HG02588 (cell line): Measurements from ENCODE around the gene SPAG4.

ENCODE experiments used
- ATAC-seq: cut with Tn5 transposase; IDR thresholded peaks from one replicate; pipeline ENCODE4 v1.9.1; 2021; ENCODE audit warnings: mild to moderate bottlenecking, moderate library complexity; ENCODE audit not compliant: unreplicated experiment

The SPAG4 gene

DNA sequence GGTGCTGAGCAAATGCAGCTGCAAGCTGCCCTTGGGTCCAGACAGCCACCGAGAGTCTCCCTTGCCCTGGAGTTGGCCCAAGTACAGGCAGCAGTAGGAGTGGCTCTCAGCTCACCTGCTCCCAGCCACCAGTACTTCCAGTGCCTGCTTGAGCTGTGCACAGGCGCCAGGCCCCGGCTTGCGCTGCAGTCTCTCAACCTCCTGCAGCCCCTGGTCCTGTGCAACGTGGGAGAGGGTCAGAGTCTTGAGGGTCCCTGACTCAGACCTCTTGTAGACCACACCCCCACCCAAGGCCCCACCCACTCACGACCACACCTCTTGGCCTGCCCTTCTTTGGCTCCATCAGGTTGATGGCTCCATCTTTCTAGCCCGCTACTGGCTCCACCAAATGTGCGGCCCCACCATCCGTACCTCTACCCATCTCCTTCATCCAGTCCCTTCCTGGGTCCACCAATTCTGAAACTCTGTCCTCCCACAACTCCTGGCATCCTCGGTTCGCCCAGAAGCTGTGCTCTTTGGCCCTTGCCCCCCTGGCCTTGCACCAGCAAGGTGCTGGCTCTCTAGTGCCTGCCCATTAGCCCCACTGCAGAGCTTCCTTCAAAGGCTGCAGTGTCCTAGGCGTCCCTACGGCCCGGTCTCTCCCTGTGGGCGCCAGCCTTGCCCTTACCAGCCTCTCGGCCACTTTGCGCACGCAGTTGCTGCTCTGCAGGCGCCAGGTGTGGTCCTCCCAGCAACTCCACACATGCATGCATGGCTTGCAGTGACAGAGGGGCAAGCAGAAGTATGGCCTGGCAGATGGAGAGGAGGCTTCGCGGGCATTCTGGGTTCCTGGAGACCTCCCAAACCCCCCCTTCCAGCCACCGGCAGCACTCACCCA is 16.5 kb upstream of the SPAG4 start:
- ATAC-seq: no peak

DNA sequence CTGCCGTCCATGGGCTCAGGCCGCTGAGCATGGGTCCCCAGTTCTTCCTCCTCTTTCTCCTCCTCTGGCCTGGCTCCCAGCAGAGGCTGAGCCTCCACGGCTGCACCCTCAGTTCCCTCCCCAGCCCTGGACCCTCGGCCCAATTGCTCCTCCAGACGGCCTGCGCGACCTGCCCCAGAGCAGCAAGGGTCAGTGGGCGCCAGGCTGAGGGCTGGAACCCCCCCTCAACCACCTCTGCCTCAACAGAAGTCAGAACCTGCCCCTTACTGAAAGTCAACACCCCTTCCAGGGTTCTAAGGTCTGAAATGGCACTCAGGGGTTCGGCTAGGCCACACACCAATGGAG is 15.9 kb upstream of the SPAG4 start:
- ATAC-seq: no peak

DNA sequence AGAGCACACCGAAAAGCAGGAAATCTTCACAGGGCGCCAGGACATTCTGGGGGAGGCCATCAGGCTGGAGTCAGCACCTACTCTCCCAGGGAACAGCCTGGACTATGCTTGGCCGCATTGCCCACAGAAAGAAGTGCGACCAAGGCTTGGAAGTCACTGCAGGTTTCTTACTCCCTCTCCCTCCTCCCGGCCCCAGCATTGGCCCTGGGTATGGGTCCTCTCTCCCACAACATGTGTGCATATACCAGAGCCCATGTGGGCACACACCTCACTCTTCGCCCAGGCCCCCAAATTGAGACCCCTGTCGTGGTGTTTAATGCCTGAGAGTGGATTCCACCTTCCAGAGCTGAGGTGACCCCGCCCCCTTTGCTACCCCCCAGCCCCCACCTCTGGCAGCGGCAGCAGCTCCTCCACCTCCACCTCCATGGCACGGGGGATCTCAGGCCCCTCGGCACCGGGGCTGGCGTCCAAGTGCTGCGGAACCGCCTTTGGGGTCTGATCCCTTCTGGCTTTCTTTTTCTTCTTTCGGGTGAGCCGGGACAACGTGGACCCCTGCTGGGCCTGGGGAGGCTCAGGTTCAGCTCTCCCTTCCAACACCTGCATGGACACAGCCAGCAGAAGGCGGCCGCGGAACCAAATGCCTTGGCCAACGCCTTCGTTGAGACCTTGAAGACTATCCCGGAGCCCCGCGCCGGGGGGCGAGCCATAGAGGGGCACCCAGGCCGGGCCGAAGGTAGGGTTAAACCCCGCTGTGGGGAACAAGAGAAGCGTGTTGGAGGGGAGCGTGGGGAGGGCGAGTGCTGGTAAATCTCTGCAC is 15.2 kb upstream of the SPAG4 start:
- no peak for ATAC-seq

DNA sequence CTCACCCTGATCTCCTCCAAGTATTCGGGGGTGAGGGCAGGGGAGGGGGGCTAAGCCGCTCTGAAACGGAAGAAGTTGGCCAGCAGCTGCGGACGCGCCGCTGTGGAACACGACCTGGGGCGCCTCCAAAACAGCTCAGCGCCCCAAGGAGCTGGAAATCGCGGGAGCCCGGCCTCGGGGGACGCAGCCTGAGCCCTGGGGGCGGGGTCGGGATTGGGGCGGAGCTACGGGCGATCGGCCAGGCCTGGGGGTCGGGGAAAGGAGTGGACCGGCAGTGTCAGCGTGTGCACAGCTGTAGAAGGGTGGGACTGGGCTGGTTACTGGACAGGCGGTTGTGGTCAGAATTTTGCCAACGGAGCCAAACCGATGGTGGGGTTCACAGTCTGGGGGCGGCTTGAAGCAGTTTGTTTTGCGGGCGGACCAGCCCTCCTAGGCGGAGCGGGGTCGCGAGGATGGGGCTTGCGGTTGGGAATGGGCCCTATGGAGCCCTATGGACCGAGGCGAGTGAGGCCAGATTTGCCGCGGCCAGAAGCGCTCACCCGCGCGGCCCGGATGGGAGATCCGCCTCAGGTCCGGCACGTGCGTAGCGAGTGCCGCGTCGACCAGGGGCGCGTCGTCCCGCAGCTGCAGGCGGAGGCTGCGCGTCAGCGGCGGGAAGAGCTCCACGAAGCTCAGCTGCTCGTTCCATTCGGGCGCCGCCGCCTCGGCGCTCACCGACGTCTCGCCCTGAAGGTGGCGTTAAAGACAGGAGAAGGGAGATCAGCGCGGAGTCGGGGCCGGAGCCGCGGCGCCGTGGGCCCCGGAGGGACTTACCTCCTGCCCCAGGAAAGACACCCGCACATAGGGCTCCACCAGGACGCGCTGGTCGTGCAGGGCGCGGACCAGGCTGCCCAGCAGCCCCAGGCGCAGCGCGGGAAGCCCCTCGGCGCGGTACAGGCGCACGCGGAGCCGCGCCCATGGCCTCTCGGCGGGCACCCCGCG is 14.3 kb upstream of the SPAG4 start:
- no peak for ATAC-seq

DNA sequence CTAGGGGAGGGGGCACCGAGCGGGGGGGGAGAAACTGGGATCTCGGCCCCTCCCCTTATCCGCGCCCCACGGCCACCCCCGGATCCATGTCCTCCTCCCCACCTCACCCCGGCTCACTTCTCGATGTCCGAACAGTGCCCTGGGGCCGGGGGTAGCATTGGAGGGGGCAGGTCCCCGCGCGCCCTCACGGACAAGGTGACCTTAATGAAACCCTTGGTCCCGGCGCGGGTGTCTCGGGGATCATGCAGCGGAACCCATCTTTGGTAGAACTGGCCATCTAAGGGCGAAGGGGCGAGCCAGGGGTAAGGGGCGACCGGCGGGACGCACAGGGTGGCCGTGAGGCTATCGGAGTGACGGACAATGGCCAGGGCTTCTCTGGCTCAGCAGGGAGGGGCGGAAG is 13.6 kb upstream of the SPAG4 start:
- no peak for ATAC-seq

DNA sequence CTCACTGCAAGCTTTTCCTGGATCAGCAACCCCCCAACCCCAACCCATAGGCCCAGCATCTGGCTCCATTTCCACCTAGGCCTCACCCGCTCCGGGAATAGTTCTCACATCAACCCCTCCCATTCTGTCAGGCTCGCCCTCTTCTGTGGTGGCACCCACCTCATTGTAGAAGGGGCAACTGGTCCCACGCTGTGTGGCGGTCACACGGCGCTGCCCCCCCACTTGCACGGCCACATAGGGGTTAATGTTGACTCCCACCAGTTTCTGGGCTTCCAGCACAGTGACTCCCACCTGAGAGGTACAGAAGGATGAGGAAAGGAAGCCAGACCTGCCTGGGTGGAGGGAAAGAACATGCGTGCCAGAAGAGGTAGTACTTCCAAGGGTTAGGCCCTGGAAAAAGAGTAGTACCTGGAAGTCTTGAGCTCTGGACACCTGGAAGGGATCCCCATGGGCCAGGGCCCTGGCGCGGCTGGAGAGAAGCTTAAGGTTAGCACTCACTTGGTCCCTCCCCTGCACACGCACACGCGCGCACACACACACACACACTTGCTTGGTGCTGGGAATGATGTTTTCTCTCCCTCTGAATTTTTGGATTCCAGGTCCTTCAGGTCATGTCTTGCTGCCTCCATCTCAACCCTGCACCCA is 12.7 kb upstream of the SPAG4 start:
- ATAC-seq: no peak

DNA sequence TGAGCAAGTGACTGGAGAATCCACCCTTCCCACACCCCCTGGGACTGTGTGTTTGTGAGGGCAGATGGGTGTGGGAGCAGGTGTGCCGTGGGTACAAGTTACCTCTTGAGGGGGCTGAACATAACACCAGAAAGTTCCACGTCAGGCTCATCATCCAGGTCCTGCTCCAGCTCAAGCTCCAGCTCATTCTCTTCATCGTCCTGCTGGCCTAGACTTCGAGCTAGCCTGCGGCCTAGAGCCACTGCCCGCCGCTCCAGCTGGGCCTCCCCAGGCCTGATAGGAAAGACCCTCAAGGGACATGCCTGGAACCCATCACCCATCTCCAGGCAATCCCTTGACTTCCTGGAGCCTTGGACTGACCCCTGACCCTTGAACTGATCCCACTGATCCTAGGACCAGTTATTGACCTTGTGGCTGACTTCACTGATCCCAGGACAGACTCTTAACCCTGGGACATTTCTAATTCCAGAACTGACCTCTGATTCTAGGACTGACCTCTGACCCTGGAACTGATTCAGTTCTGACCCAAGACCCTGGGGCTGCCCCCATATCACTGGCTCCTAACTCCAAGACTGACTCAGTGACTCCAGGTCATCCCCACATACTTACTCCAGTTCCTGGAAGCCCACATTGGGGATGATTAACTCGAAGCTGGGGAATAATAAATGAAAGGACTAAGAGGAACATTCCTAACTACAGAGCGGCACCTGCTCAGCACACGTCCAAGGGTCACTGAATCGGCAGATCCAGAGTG is 11.8 kb upstream of the SPAG4 start:
- ATAC-seq: no peak

DNA sequence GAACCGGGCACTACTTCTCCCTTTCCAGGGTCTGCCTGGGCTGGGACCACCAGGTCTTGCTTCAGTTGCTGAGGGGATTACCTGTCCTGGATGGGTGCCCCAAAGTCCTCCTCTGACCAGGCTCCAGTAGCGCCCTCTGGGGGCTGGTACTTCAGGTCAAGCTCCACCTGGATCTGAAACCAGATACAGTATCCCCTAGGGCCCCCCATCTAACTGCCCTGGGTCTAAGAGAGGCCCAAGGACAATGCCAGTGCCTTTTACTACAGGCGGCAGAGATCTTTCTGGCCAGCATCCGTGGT is 11.2 kb upstream of the SPAG4 start:
- no peak for ATAC-seq

DNA sequence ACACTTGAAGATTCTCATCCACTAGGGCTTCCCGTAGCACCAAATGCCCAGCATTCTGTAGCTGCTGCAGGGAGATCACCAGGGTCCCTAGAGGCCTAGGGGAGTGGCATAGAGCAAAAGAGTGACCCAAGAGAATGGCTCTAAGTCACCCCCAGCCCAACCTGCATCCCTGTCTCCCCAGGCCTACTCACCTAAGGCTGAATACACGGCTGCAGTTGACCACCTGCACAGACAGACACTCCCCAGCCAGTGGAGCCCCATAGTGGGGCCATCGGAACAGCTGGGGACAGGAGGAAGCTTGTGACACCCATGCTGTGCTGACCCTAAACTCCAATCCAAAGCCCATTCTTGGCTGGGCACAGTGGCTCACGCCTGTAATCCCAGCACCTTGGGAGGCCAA is 9.5 kb upstream of the SPAG4 start:
- ATAC-seq: no peak

DNA sequence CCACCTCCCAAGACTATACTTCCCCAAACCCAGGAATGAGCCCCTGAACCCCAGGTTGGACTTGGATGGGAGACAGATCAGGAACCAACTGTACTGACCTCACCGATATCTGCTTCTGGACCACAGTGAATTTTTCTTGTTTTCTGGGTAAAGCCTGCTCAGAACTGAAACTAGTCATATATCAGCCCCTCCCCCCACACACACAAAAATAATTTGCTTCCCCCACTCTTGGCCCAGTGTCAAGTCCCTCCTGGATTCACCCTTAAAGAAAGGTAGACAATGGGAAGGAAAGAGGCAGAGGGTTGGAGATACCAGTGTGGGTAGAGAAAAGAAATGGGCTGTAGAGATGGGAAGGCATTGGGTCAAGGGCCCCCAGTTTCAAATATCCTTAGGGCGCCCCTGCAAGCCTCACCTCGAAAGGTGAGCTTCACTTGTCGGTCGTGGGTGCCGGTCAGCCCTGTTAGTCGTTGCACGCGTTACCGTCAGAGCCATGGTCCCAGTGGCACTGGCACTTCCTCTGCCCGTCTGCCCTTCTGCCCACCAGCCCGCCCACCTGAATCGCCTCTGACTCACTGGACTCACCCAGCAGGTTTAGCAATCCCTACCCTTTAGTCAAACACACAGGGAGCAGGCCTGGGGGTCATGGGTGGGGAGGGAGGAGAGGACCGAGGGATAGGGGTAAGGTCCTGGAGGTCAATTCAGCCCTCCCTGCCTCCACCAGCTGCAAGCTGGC is 8.5 kb upstream of the SPAG4 start:
- ATAC-seq: no peak

DNA sequence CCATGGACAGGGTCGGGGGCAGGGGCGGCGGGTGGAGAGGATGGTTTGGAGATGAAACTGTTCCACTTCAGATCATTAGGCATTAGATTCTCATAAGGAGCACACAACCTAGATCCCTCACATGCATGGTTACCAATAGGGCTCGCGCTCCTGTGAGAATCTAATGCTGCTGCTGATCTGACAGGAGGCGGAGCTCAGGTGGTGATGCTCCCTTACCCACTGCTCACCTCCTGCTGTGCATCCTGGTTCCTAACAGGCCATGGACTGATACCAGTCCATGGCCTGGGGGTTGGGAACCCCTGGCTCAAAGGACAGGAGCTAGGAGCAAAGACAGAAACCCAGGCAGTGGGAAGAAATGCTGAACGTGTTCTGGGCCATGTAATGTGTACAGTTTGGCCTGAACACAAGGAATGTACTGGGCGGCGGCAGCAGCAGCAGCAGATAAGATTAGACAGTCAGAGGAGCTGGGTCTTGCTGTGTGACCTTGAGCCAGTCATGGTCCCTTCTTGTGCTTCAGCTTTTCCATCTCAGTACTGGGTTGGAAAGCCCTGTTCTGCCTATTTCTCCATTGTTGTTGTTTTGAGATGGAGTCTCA is 4.7 kb upstream of the SPAG4 start:
- ATAC-seq: no peak

DNA sequence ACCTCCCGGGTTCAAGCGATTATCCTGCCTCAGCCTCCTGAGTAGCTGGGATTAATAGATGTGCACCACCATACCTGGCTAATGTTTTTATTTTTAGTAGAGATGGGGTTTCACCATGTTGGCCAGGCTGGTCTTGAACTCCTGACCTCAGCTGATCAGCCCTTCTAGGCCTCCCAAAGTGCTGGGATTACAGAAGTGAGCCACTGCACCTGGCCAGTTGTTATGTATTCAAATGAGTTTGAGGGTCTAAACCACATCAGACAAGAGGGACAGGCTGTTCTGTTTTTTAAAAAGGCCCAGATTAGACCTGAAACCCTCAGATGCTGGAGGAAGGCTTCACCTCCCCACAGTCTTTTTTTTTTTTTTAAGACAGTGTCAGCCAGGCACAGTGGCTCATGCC is 4.1 kb upstream of the SPAG4 start:
- ATAC-seq: no peak

DNA sequence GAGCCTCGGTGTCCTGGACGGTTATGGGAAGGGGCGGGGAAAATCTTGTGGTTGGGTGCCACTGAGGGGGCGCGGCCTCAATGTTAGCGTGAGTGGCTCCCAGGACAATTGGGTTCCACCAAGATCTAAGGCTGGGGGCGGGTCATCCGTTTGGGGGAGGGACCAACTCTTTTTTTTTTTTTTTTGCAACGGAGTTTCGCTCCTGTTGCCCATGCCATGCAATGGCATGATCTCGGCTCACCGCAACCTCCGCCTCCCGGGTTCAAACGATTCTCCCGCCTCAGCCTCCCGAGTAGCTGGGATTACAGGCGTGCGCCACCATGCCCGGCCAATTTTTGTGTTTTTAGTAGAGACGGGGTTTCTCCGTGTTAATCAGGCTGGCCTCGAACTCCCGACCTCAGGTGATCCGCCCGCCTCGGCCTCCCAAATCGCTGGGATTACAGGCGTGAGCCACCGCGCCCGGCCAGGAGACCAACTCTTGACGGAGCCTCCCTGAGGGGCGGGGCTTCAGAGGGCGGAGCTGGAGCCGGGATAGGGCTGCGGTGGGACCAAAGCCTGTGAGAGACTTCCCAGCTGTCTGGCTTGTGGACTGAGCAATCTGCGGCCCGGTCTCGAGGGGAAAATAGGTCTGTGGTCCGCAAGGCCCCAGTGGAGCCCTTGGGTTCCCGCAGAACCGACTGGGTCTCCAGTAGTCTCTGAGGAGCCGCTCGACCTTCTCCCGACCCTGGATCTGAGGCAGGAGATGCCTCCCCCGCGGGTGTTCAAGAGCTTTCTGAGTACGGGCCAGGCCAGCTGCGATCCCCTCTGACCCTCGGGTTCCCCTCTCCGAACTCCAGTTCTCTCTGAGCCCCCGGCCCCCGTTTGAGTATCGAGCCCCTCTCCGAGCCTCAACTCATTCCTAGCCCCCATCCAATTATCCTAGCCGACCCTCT is 1.1 kb downstream of the SPAG4 start:
- ATAC-seq: no peak

DNA sequence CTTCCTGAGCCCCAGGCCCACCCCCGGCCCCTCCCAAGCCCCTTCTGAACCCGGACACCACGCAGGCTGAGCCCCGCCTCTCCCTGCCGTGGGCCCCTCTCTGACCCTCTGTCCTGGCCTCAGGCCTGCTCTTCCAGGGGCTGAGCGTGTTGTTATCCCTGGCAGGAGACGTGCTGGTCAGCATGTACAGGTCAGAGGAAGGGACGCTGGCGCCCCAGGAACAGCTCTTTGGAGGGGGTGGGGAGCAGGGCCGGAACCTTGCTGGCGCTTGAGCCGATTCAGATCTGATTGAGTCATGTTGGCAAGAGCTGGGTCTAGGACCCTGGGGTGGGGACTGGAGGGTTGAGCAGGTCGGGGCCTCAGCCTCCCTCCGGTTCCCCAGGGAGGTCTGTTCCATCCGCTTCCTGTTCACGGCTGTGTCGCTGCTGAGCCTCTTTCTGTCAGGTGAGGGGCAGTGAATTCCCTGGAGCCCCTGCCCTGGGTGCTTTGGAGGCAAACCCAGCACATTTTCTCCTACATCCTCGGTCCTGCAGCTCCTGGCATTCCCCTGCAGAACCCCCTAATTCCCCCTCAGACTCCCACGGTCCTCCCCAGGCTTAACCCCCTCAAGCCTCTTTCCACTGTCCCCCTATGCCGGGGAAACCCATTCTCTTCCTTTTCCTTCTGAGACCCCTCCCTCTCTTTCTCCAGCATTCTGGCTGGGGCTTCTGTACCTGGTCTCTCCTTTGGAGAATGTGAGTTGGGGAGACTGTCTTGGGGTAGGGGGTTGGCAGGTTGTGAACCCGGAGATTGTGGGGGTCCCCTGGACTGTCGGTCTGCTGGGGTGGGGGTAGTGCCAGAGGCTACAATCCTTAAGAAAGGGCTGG is 2.0 kb downstream of the SPAG4 start:
- no peak for ATAC-seq

DNA sequence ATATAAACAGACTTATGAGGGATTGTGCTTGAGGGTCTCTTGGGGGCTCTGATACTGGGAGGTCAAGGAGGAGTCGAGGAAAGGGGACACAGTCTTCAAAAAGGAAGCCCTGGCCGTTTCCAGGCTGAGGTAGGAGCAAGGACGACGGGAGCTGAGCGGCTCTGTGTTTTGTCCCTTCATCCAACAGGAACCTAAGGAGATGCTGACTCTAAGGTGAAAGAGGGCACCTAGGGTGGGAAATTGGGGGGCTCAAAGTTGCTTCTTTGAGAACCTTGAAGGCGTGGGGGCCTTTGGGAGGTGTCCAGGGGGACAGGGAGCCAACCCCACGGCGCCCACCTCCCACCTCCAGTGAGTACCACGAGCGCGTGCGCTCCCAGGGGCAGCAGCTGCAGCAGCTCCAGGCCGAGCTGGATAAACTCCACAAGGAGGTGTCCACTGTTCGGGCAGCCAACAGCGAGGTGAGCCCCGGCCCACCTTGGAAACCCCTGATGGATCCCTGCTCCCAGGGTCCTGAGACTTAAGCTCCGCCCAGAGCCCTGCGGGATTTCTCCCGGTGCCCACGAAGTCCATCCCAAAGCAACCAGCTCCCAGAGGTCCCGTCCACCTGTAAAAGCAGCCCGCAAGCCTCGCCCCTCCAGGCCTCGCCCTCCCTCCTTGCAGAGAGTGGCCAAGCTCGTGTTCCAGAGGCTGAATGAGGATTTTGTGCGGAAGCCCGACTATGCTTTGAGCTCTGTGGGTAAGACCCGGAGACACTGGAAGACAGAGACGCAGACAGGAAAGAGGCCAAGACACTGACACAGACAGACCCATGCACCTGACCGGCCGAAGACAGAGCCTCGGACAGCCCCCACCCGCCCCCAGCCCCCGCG is 2.9 kb downstream of the SPAG4 start:
- ATAC-seq: no peak
